Middle frontal gyrus (tissue), 1 donor: ENCODE measurements around the gene CCDC146.
"Not testable (repeated sequence)": the region's sequence is repeated elsewhere in the genome, so short reads cannot be mapped to it uniquely, and the experiment has no call there.

Experiments used
- DNase-seq: peaks from one replicate; pipeline ENCODE4 v3.0.0-alpha.2; 2015; ENCODE audit warnings: low spot score; ENCODE audit errors: extremely low spot score

Gene CCDC146

GRCh38 chr7:77152232-77152631 lies 29.8 kb downstream of the CCDC146 start:
- not testable (repeated sequence) for DNase-seq

DNA sequence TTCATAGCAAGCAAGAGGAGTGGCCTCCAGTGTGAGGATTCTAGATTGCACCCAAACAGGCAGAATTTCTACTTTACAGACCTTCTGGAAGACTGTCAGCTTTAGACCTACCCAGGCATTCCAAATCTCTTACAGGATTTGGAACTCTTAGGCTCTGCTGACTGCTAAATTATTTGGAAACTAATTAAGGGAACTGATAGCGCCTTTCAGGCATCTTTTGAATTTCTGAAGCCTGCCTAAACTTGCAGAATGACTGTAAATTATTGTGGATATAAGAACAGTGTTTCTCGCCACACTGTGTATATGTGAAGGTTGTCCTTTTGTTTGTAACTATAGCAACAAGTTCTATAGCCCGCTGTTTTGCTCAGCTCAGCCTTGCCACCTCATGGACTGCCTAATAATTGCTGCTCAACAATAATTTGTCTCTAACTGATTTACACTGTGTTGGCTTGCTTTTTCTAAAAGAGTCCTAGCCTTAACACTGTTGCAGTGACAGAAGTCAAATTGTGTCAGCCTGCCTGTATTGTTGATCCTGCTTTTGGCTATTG lies 32.6 kb downstream of the CCDC146 start:
- DNase-seq = not testable (repeated sequence)

DNA sequence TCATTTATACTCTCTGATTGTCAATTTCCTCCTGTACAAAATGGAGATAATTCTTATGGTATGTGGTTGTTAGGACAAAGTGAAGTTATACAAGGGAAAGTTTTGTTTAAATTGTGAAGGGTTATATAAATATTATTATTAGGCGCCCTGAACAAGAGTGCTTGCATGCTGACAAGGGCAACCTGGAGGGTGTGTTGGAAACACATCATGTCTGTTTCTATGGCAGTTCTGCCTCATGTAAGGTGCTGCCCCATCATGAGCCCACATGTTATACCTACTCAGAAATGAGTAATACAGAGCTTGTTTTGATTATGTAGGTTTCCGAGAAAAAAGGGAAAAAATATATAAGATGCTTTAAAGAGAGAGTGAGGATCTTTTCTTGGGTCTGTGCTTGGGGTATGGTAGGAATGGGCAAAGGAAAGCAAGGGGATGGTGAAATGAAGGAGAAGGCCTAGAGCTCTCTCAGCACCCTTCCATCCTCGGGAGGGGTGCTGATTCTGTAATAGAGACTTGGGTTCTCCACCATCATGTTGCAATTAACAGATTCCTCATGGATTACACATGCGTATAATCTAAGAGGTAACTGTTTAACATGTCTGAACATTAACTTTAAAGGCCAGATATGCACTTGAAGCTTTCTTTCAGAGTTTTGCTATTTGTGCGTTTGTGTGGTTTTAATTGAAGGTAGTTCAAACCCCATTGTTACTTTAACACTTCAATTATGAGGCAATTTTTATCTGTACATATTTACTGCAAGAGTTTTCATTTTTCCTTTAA lies 33.4 kb downstream of the CCDC146 start:
- DNase-seq = not testable (repeated sequence)

DNA sequence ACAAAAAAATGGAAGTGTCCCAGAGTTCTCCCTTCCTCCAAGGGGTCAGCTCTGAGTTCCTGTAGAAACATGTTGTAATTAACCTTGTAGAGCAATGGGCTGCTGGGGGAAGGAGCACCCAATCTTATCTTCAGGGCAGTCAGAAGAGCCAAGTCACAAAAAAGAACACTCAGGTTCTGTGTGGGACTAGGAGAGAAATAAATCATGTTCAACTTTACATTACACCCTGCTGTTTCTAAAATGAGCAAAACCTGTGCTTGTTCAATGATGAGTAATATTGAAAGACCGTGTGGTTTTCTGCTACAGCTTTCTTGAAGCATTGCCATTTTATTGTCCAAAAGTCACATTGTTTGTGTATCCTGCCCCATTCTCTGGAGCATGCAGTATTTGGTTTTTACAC lies 34.6 kb downstream of the CCDC146 start:
- not testable (repeated sequence) for DNase-seq

DNA sequence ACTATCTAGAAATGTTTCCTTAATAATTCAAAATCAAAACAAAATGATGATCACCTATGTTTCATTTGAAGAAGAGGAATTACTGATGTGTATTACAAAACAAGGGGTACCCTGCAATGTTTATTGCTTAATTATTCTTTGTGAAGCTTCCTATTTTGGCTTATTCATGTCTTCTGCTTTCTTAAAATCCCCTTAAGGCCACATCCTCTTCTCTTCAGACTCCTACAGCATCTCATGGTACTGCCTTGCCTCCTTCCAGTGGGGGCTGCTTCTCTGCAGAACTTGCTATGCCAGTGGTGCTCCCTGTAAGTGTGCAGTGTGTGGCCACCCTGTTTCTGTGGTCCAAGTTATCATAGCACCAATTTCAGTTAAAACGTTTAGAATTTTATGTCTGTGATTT lies 35.0 kb downstream of the CCDC146 start:
- DNase-seq = no peak

DNA sequence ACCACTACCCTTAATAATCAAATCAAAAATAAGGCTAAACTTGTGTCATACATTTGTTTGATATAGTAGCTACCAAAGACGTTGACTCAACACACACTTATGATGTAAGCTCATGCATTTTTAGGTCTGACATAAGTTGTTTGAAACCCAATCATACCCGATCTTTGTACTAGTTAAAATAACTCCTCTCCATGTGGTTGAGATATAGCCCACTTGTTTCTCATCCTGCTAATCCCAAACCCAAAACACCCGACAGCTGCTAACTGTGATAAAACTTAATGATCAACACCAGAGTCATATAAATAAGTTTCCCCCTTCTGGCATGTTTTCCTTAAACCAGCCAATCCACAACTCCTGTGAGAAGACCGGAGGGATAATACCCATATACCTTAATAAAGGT lies 48.7 kb downstream of the CCDC146 start:
- DNase-seq = not testable (repeated sequence)

GRCh38 chr7:77172437-77173172 lies 50.2 kb downstream of the CCDC146 start:
- not testable (repeated sequence) for DNase-seq

DNA sequence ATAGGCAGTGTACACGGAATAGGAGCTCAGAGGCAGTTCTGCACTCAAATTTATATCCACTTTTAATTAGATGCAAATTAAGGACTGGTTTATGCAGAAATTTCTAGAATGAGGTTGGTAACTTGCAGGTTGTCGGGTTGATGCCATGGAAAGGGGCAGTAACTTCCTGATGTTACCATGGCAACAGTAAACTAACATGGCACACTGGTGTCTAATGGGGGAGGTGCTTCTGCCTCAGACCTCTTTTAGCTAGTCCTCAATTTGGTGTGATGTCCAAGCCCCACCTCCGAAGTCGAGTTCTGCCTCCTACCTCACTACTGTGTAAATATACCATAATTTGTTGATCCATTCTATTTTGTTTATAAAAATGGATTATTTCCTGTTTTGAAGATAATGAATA lies 52.0 kb downstream of the CCDC146 start:
- DNase-seq = not testable (repeated sequence)

- DNase-seq = not testable (repeated sequence)
Measured at GRCh38 chr7:77175274-77175800, 52.9 kb downstream of the CCDC146 start.

DNA sequence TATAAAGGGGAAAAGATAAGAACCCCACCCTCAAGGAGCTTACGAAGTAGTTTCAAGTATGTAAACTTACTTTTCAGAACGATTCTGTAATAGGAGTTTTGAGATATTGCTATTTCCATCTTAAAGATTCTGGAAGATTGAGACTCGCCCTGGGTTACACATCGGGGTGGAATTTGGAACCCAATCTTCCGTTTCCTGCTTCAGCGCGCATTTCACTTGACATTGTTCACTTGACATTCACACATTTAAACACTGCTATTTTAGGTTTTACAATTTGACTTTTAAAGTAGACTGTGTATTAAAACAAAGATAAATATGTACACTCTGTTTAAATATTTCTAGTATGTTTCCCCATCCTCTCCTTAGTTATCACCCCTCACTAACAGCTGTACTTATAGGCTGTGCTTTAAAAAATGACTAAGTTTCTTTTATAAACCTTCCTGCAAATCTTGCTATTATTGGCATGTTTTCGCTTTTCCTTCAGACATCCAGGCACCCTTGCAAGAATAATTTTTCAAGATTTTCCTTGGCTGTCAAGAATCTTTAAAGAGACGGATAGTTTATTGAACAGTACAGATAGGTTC lies 55.0 kb downstream of the CCDC146 start:
- not testable (repeated sequence) for DNase-seq

- not testable (repeated sequence) for DNase-seq
Measured at GRCh38 chr7:77178024-77178423, 55.6 kb downstream of the CCDC146 start.

GRCh38 chr7:77181015-77181595 lies 58.7 kb downstream of the CCDC146 start:
- no peak for DNase-seq

GRCh38 chr7:77181734-77182133 lies 59.3 kb downstream of the CCDC146 start:
- no peak for DNase-seq

GRCh38 chr7:77182261-77182660 lies 59.8 kb downstream of the CCDC146 start:
- DNase-seq = no peak

GRCh38 chr7:77184463-77184862 lies 62.0 kb downstream of the CCDC146 start:
- no peak for DNase-seq

GRCh38 chr7:77184990-77185389 lies 62.6 kb downstream of the CCDC146 start:
- no peak for DNase-seq

DNA sequence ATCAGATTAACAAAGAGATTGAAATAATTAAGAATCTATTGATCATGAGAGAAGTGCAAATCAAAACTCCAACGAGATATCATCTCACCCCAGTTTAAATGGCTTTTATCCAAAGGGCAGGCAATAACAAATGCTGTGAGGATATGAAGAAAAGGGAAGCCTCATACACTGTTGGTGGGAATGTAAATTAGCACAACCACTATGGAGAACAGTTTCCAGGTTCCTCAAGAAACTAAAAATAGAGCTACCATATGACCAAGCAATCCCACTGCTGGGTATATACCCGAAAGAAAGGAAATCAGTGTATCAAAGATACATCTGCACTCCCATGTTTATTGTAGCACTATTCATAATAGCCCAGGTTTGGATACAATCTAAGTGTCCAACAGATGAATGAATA lies 63.5 kb downstream of the CCDC146 start:
- no peak for DNase-seq

- no peak for DNase-seq
Measured at GRCh38 chr7:77188731-77189437, 66.5 kb downstream of the CCDC146 start.

- no peak for DNase-seq
Measured at GRCh38 chr7:77197141-77197540, 74.7 kb downstream of the CCDC146 start.
